Measurements from ENCODE around the gene KPNA6. TPM values are rescaled to one million over a fixed set of nuclear protein-coding genes. Genes with fewer than 3 reads are reported as not detected.

KPNA6 gene
- total RNA-seq, 1 donor from 2014 or later: 59.3 TPM

- DNase-seq (ENCODE audit: low read depth): no peak
Measured at GRCh38 chr1:32186077-32186476, 78.2 kb downstream of the KPNA6 start.

- DNase-seq (ENCODE audit: low read depth): no peak
Measured at GRCh38 chr1:32186491-32186890, 78.6 kb downstream of the KPNA6 start.

- no peak for DNase-seq (ENCODE audit: low read depth)
Measured at GRCh38 chr1:32187850-32188249, 80.0 kb downstream of the KPNA6 start.

- DNase-seq (ENCODE audit: low read depth): no peak
Measured at GRCh38 chr1:32192220-32192948, 84.5 kb downstream of the KPNA6 start.

GRCh38 chr1:32194984-32195383 is 87.1 kb downstream of the KPNA6 start:
- no peak for DNase-seq (ENCODE audit: low read depth)

GRCh38 chr1:32195531-32195930 is 87.7 kb downstream of the KPNA6 start:
- DNase-seq (ENCODE audit: low read depth): no peak

- no peak for DNase-seq (ENCODE audit: low read depth)
Measured at GRCh38 chr1:32195972-32196823, 88.3 kb downstream of the KPNA6 start.

GRCh38 chr1:32197074-32197473 is 89.2 kb downstream of the KPNA6 start:
- DNase-seq (ENCODE audit: low read depth): peak; percentile 37

GRCh38 chr1:32197837-32198236 is 90.0 kb downstream of the KPNA6 start:
- peak; percentile 86 for DNase-seq (ENCODE audit: low read depth)

- no peak for DNase-seq (ENCODE audit: low read depth)
Measured at GRCh38 chr1:32198237-32199042, 90.6 kb downstream of the KPNA6 start.

GRCh38 chr1:32199043-32199716 is 91.3 kb downstream of the KPNA6 start:
- DNase-seq (ENCODE audit: low read depth): peak; percentile 62

GRCh38 chr1:32199717-32200072 is 91.8 kb downstream of the KPNA6 start:
- peak; percentile 80 for DNase-seq (ENCODE audit: low read depth)

GRCh38 chr1:32200226-32201010 is 92.6 kb downstream of the KPNA6 start, which contains the start of gene CCDC28B:
Gene CCDC28B (plus strand): TSS chr1:32200595. CDS start chr1:32201936, 1,341 bp downstream.
- peak; percentile 73 for DNase-seq (ENCODE audit: low read depth)

GRCh38 chr1:32201011-32201855 is 93.4 kb downstream of the KPNA6 start:
- peak; percentile 67 for DNase-seq (ENCODE audit: low read depth)

GRCh38 chr1:32204943-32205361 is 97.1 kb downstream of the KPNA6 start:
- DNase-seq (ENCODE audit: low read depth): no peak

- peak; percentile 80 for DNase-seq (ENCODE audit: low read depth)
Measured at GRCh38 chr1:32205401-32206370, 97.8 kb downstream of the KPNA6 start, which contains the start of gene IQCC. Gene IQCC (plus strand): TSS chr1:32205671. CDS start chr1:32205682, 11 bp downstream.

GRCh38 chr1:32208469-32208868 is 100.6 kb downstream of the KPNA6 start:
- no peak for DNase-seq (ENCODE audit: low read depth)

- peak; percentile 98 for DNase-seq (ENCODE audit: low read depth)
Measured at GRCh38 chr1:32208891-32209328, 101.1 kb downstream of the KPNA6 start, which contains the start of gene DCDC2B. Gene DCDC2B (plus strand): TSS chr1:32209089. CDS start chr1:32209094, 5 bp downstream.

All from myocyte (in vitro differentiated cells).